SK-N-MC (cell line): ENCODE measurements around the gene CCL25.
A peak's percentile ranks its signal among the peaks of the same experiment; 100 is the strongest.

Experiments
- DNase-seq: peaks from one replicate; pipeline ENCODE4 v3.0.0-alpha.2; 2011; ENCODE audit warnings: low read depth, low spot score
- H3K27ac ChIP-seq: fragments of 200-600 bp; sonication (generic); 2 replicates; pipeline ENCODE4 v1.5.1; 2016; ENCODE audit warnings: mixed run types
- H3K36me3 ChIP-seq: fragments of 200-600 bp; sonication (generic); 2 replicates; pipeline ENCODE4 v1.6.1; 2017; ENCODE audit warnings: antibody characterized with exemption, low read length, mixed read lengths; ENCODE audit not compliant: insufficient read depth
- H3K4me3 ChIP-seq: fragments of 200-600 bp; sonication (generic); 2 replicates; pipeline ENCODE4 v1.5.1; 2016
- H3K9ac ChIP-seq: fragments of 200-600 bp; sonication (generic); 2 replicates; pipeline ENCODE4 v1.8.0; 2017; ENCODE audit warnings: mixed run types, mixed read lengths; ENCODE audit not compliant: insufficient read length
- H3K9me3 ChIP-seq: fragments of 200-600 bp; sonication (generic); 2 replicates; pipeline ENCODE4 v1.6.1; 2017; ENCODE audit warnings: low read depth, mild to moderate bottlenecking, antibody characterized with exemption, low read length, moderate library complexity, mixed read lengths
- EZH2 ChIP-seq: fragments of 200-600 bp; sonication (generic); IDR thresholded peaks from one replicate; pipeline ENCODE4 v1.6.1; 2017; ENCODE audit warnings: antibody characterized with exemption
- FOXP2 ChIP-seq: optimal IDR thresholded peaks from 2 replicates; pipeline ENCODE3; 2011; ENCODE audit warnings: mild to moderate bottlenecking, moderate library complexity; ENCODE audit not compliant: insufficient read depth; ENCODE audit errors: extremely low read length, control extremely low read depth
- POLR2AphosphoS5 ChIP-seq: IDR thresholded peaks from 2 replicates; pipeline ENCODE4 v1.6.1; 2012; ENCODE audit warnings: mild to moderate bottlenecking, low read depth, low read length, borderline replicate concordance

Gene CCL25

GRCh38 chr19:8039231-8039630, 13.3 kb upstream of the CCL25 start:
- Histone ChIP-seq H3K36me3 (no peaks in the 10 kb centered on the region), H3K9me3 (no peaks in the 10 kb centered on the region), H3K9ac (no peak overlapping the region), H3K4me3 (no peak overlapping the region), H3K27ac (no peak overlapping the region)
- DNase-seq, result no peak
- no peak for TF ChIP-seq FOXP2
- no peak for TF ChIP-seq EZH2
- TF ChIP-seq POLR2AphosphoS5, result no peak

GRCh38 chr19:8041531-8041931, 11.0 kb upstream of the CCL25 start:
- no peak for DNase-seq
- Histone ChIP-seq H3K9ac (no peak overlapping the region), H3K4me3 (no peak overlapping the region), H3K9me3 (no peaks in the 10 kb centered on the region), H3K36me3 (no peaks in the 10 kb centered on the region), H3K27ac (no peak overlapping the region)
- TF ChIP-seq FOXP2 (no peak), POLR2AphosphoS5 (no peak), EZH2 (no peak)

GRCh38 chr19:8042900-8043299, 9.7 kb upstream of the CCL25 start:
- Histone ChIP-seq H3K9me3 (no peaks in the 10 kb centered on the region), H3K27ac (no peak overlapping the region), H3K36me3 (no peaks in the 10 kb centered on the region), H3K9ac (no peak overlapping the region), H3K4me3 (no peak overlapping the region)
- TF ChIP-seq EZH2 (no peak), POLR2AphosphoS5 (no peak), FOXP2 (no peak)
- DNase-seq, result no peak

- Histone ChIP-seq H3K9ac (no peak overlapping the region), H3K27ac (no peak overlapping the region)
- TF ChIP-seq FOXP2 (no peak), EZH2 (no peak), POLR2AphosphoS5 (no peak)
Observed at GRCh38 chr19:8044018-8044417, 8.5 kb upstream of the CCL25 start.

GRCh38 chr19:8045872-8046568, 6.5 kb upstream of the CCL25 start:
- no peak overlapping the region for H3K4me3 ChIP-seq
- no peak overlapping the region for H3K27ac ChIP-seq
- TF ChIP-seq EZH2, result no peak
- no peak for TF ChIP-seq POLR2AphosphoS5
- no peak for TF ChIP-seq FOXP2
- H3K9ac ChIP-seq, result no peak overlapping the region
- no peak for DNase-seq
- H3K9me3 ChIP-seq, result no peaks in the 10 kb centered on the region
- H3K36me3 ChIP-seq, result no peaks in the 10 kb centered on the region

More at GRCh38 chr19:8044018-8044417, 8.5 kb upstream of the CCL25 start:
- no peaks in the 10 kb centered on the region for H3K9me3 ChIP-seq
- no peak for DNase-seq
- no peaks in the 10 kb centered on the region for H3K36me3 ChIP-seq
- H3K4me3 ChIP-seq, result no peak overlapping the region

- H3K9ac ChIP-seq, result no peak overlapping the region
- TF ChIP-seq POLR2AphosphoS5 (no peak), EZH2 (no peak), FOXP2 (no peak)
- H3K27ac ChIP-seq, result no peak overlapping the region
Observed at GRCh38 chr19:8046569-8047165, 5.9 kb upstream of the CCL25 start.

GRCh38 chr19:8050274-8051096, 2.1 kb upstream of the CCL25 start:
- no peaks in the 10 kb centered on the region for H3K36me3 ChIP-seq
- no peak overlapping the region for H3K9ac ChIP-seq
- DNase-seq, result peak; percentile 70
- TF ChIP-seq POLR2AphosphoS5 (no peak), EZH2 (no peak), FOXP2 (no peak)
- H3K9me3 ChIP-seq, result no peaks in the 10 kb centered on the region
- H3K4me3 ChIP-seq, result peak overlapping the region; percentile 67
- no peak overlapping the region for H3K27ac ChIP-seq

More at GRCh38 chr19:8046569-8047165, 5.9 kb upstream of the CCL25 start:
- Histone ChIP-seq H3K4me3 (no peak overlapping the region), H3K36me3 (no peaks in the 10 kb centered on the region), H3K9me3 (no peaks in the 10 kb centered on the region)
- no peak for DNase-seq

GRCh38 chr19:8054169-8054568, 1.6 kb downstream of the CCL25 start:
- no peak overlapping the region for H3K27ac ChIP-seq
- no peak for TF ChIP-seq FOXP2
- no peak for TF ChIP-seq EZH2
- no peak for TF ChIP-seq POLR2AphosphoS5
- no peak overlapping the region for H3K4me3 ChIP-seq
- no peak for DNase-seq
- H3K9me3 ChIP-seq, result no peaks in the 10 kb centered on the region
- H3K9ac ChIP-seq, result no peak overlapping the region
- H3K36me3 ChIP-seq, result no peaks in the 10 kb centered on the region

GRCh38 chr19:8056533-8056932, 4.0 kb downstream of the CCL25 start:
- Histone ChIP-seq H3K27ac (no peak overlapping the region), H3K9me3 (no peaks in the 10 kb centered on the region), H3K9ac (no peak overlapping the region), H3K4me3 (no peak overlapping the region), H3K36me3 (no peaks in the 10 kb centered on the region)
- TF ChIP-seq POLR2AphosphoS5 (no peak), EZH2 (no peak), FOXP2 (no peak)
- no peak for DNase-seq
